Activated B cell treated with CpG ODN at 0.5 μM for 24 hours (primary cell): ENCODE data around the gene SLC25A23. TPM values are rescaled to one million over a fixed set of nuclear protein-coding genes. Genes with fewer than 3 reads are reported as not detected.

Source experiments
- ATAC-seq: fragments of 200-7000 bp; cut with Tn5 transposase; one replicate; pipeline ENCODE4 v1.10.0; 2021; ENCODE audit warnings: low read depth, mild to moderate bottlenecking, moderate library complexity
- CTCF ChIA-PET: fragments of 350-600 bp; sonication (Branson Sonifier 250); formaldehyde crosslinking; loops from one replicate; lab custom pipeline; 2021; ENCODE audit warnings: antibody characterized with exemption; lab: Charles Lee
- POLR2A ChIA-PET: fragments of 350-600 bp; sonication (Branson Sonifier 250); formaldehyde crosslinking; loops from one replicate; lab custom pipeline; 2021; ENCODE audit warnings: antibody characterized with exemption; lab: Charles Lee
- DNase-seq: peaks from one replicate; pipeline ENCODE4 v3.0.0; 2022
- H3K27ac Mint-ChIP-seq: one replicate; pipeline ENCODE4 v1.8.0; 2020; ENCODE audit warnings: mixed read lengths
- H3K27me3 Mint-ChIP-seq: one replicate; pipeline ENCODE4 v1.8.0; 2021; ENCODE audit warnings: mixed read lengths
- H3K36me3 Mint-ChIP-seq: one replicate; pipeline ENCODE4 v1.8.0; 2021; ENCODE audit warnings: low read depth, mixed read lengths
- H3K4me1 Mint-ChIP-seq: one replicate; pipeline ENCODE4 v1.8.0; 2021; ENCODE audit warnings: mixed read lengths
- H3K4me3 Mint-ChIP-seq: one replicate; pipeline ENCODE4 v1.8.0; 2020; ENCODE audit warnings: mild to moderate bottlenecking, mixed read lengths
- H3K9me3 Mint-ChIP-seq: one replicate; pipeline ENCODE4 v1.8.0; 2020; ENCODE audit warnings: mixed read lengths
- CTCF ChIP-seq: fragments of 200-600 bp; IDR thresholded peaks from one replicate; pipeline ENCODE4 v1.8.0; 2022; ENCODE audit warnings: antibody characterized with exemption, mild to moderate bottlenecking
- intact Hi-C: fragments of 100-400 bp; cut with micrococcal nuclease; formaldehyde crosslinking; loops from one replicate; pipeline ENCODE4 v1.15.1; 2024
- total RNA-seq: library from RNA; stranded (reverse); gene quantifications from 2 replicates; pipeline ENCODE4 v1.2.3, GENCODE V29; 2022

Gene SLC25A23
- total RNA-seq, 1 donor from 2014 or later, result 50.4 TPM

- H3K9me3 Mint-ChIP-seq, result no peaks in the 10 kb centered on the region
- peaks cover 57% of the 10 kb centered on the region for H3K36me3 Mint-ChIP-seq
- H3K4me1 Mint-ChIP-seq, result no peaks in the 10 kb centered on the region
- ChIA-PET POLR2A (interaction anchor here (0.6 to 1.1 kb wide), 5 partner anchors 12 to 53 kb away, joined by 3 to 8 read pairs (median 4); partner anchors contain the start of gene KHSRP), CTCF (interaction anchor here (1.0 kb wide), 1 partner anchor 255 kb away, joined by 3 read pairs; no protein-coding TSS in a partner anchor)
- TF ChIP-seq CTCF, result no peak
- DNase-seq (no peak), ATAC-seq (no peak)
- H3K27me3 Mint-ChIP-seq, result no peaks in the 10 kb centered on the region
- intact Hi-C loops, result no loop called here
- no peak overlapping the region for H3K27ac Mint-ChIP-seq
- H3K4me3 Mint-ChIP-seq, result no peak overlapping the region
Measured at GRCh38 chr19:6472713-6473112, 13.1 kb upstream of the SLC25A23 start.

GRCh38 chr19:6471076-6471475, 11.5 kb upstream of the SLC25A23 start:
- Mint-ChIP-seq H3K4me1 (no peaks in the 10 kb centered on the region), H3K27me3 (no peaks in the 10 kb centered on the region), H3K36me3 (peaks cover 59% of the 10 kb centered on the region), H3K9me3 (no peaks in the 10 kb centered on the region), H3K4me3 (no peak overlapping the region), H3K27ac (no peak overlapping the region)
- intact Hi-C loops, result no loop called here
- no peak for ATAC-seq
- ChIA-PET CTCF (no interaction called here), POLR2A (interaction anchor here (1.3 kb wide), 1 partner anchor 10 kb away, joined by 4 read pairs; the partner anchor contains the start of gene DENND1C)
- TF ChIP-seq CTCF, result no peak
- no peak for DNase-seq

GRCh38 chr19:6470173-6470572, 10.6 kb upstream of the SLC25A23 start:
- no peak for DNase-seq
- Mint-ChIP-seq H3K27ac (no peak overlapping the region), H3K9me3 (no peaks in the 10 kb centered on the region), H3K27me3 (no peaks in the 10 kb centered on the region), H3K36me3 (peaks cover 55% of the 10 kb centered on the region), H3K4me1 (peaks cover 6% of the 10 kb centered on the region), H3K4me3 (no peak overlapping the region)
- ChIA-PET CTCF (no interaction called here), POLR2A (no interaction called here)
- ATAC-seq, result no peak
- no peak for TF ChIP-seq CTCF
- intact Hi-C loops, result no loop called here

- ChIA-PET CTCF (no interaction called here), POLR2A (interaction anchor here (0.6 to 1.2 kb wide), 4 partner anchors 14 to 1674 kb away, joined by 4 to 7 read pairs (median 6); partner anchors contain the start of gene DENND1C)
- peak overlapping the region; percentile 32 for H3K27ac Mint-ChIP-seq
- ATAC-seq (no peak), DNase-seq (no peak)
- intact Hi-C loops, result no loop called here
- peaks cover 3% of the 10 kb centered on the region for H3K27me3 Mint-ChIP-seq
- no peak for TF ChIP-seq CTCF
- peaks cover 18% of the 10 kb centered on the region for H3K4me1 Mint-ChIP-seq
- H3K4me3 Mint-ChIP-seq, result no peak overlapping the region
- no peaks in the 10 kb centered on the region for H3K9me3 Mint-ChIP-seq
- H3K36me3 Mint-ChIP-seq, result peaks cover 40% of the 10 kb centered on the region
Measured at GRCh38 chr19:6467384-6467783, 7.8 kb upstream of the SLC25A23 start.

- no peaks in the 10 kb centered on the region for H3K9me3 Mint-ChIP-seq
- ChIA-PET POLR2A (interaction anchor here (0.6 to 1.8 kb wide), 6 partner anchors 14 to 1674 kb away, joined by 4 to 7 read pairs (median 6); partner anchors contain the start of genes DENND1C and KHSRP), CTCF (no interaction called here)
- peaks cover 21% of the 10 kb centered on the region for H3K4me1 Mint-ChIP-seq
- DNase-seq, result no peak
- H3K27ac Mint-ChIP-seq, result no peak overlapping the region
- H3K36me3 Mint-ChIP-seq, result peaks cover 37% of the 10 kb centered on the region
- no peak overlapping the region for H3K4me3 Mint-ChIP-seq
- intact Hi-C loops, result no loop called here
- no peak for TF ChIP-seq CTCF
- ATAC-seq, result no peak
- H3K27me3 Mint-ChIP-seq, result peaks cover 3% of the 10 kb centered on the region
Measured at GRCh38 chr19:6466526-6467248, 7.1 kb upstream of the SLC25A23 start.
